ENCODE data around the gene NYAP1.
A peak's percentile ranks its signal among the peaks of the same experiment; 100 is the strongest.

The NYAP1 gene

GRCh38 chr7:100464210-100464660, 19.5 kb upstream of the NYAP1 start, which contains the start of gene SPACDR:
Gene SPACDR, minus strand, starts transcription at chr7:100464260. Its CDS starts 235 bp downstream, at chr7:100464025.
- DNase-seq = no peak

GRCh38 chr7:100464791-100465190, 18.9 kb upstream of the NYAP1 start:
- no peak for DNase-seq

- DNase-seq = no peak
Observed at GRCh38 chr7:100465299-100465698, 18.4 kb upstream of the NYAP1 start.

GRCh38 chr7:100465702-100466311, 17.9 kb upstream of the NYAP1 start:
- DNase-seq = peak; percentile 14 to 76

GRCh38 chr7:100466653-100467605, 16.8 kb upstream of the NYAP1 start:
- DNase-seq = no peak

- no peak for DNase-seq
Observed at GRCh38 chr7:100467638-100468373, 15.9 kb upstream of the NYAP1 start.

GRCh38 chr7:100469227-100470044, 14.3 kb upstream of the NYAP1 start:
- DNase-seq = peak; percentile 17 to 63

GRCh38 chr7:100471021-100471420, 12.7 kb upstream of the NYAP1 start:
- no peak for DNase-seq

- no peak for DNase-seq
Observed at GRCh38 chr7:100472121-100472851, 11.4 kb upstream of the NYAP1 start.

GRCh38 chr7:100472854-100473499, 10.8 kb upstream of the NYAP1 start:
- no peak for DNase-seq

GRCh38 chr7:100475549-100475948, 8.2 kb upstream of the NYAP1 start:
- no peak for DNase-seq

GRCh38 chr7:100476101-100476780, 7.5 kb upstream of the NYAP1 start:
- no peak for DNase-seq

- no peak for DNase-seq
Observed at GRCh38 chr7:100476903-100477870, 6.5 kb upstream of the NYAP1 start.

GRCh38 chr7:100477871-100478267, 5.9 kb upstream of the NYAP1 start:
- no peak for DNase-seq

GRCh38 chr7:100478958-100479660, 4.6 kb upstream of the NYAP1 start, which contains the start of gene TSC22D4:
Gene TSC22D4, minus strand, starts transcription at chr7:100479214. Its CDS starts 1,176 bp downstream, at chr7:100478038.
- DNase-seq = peak; percentile 76 to 84

- DNase-seq = no peak
Observed at GRCh38 chr7:100481466-100481865, 2.3 kb upstream of the NYAP1 start.

- no peak for DNase-seq
Observed at GRCh38 chr7:100482728-100483089, 1.0 kb upstream of the NYAP1 start.

- DNase-seq = peak in 1 of 2 experiments; percentile 53
Observed at GRCh38 chr7:100483090-100483721, 521 bp upstream of the NYAP1 start.

All from NCI-H524 (cell line).